Middle frontal gyrus (tissue), 1 donor: Measurements from ENCODE around the gene SEMA6C.
"Not testable (repeated sequence)": the region's sequence is repeated elsewhere in the genome, so short reads cannot be mapped to it uniquely, and the experiment has no call there.

ENCODE experiments used
- DNase-seq: peaks from one replicate; pipeline ENCODE4 v3.0.0-alpha.2; 2015; ENCODE audit warnings: low spot score; ENCODE audit errors: extremely low spot score

SEMA6C gene

GRCh38 chr1:151132335-151133017 lies 14.0 kb downstream of the SEMA6C start:
- no peak for DNase-seq

- DNase-seq, result no peak
Measured at GRCh38 chr1:151131701-151132334, 14.6 kb downstream of the SEMA6C start.

- peak; percentile 60 for DNase-seq
Measured at GRCh38 chr1:151130987-151131586, 15.3 kb downstream of the SEMA6C start.

- DNase-seq, result no peak
Measured at GRCh38 chr1:151128800-151129199, 17.6 kb downstream of the SEMA6C start.

GRCh38 chr1:151124763-151125403 lies 21.5 kb downstream of the SEMA6C start:
- no peak for DNase-seq

- no peak for DNase-seq
Measured at GRCh38 chr1:151113877-151114276, 32.6 kb downstream of the SEMA6C start.

GRCh38 chr1:151108331-151108730 lies 38.1 kb downstream of the SEMA6C start:
- DNase-seq, result no peak

GRCh38 chr1:151106894-151107293 lies 39.5 kb downstream of the SEMA6C start:
- DNase-seq, result no peak

GRCh38 chr1:151104630-151105029 lies 41.8 kb downstream of the SEMA6C start:
- no peak for DNase-seq

GRCh38 chr1:151098126-151098525 lies 48.3 kb downstream of the SEMA6C start:
- no peak for DNase-seq

- not testable (repeated sequence) for DNase-seq
Measured at GRCh38 chr1:151097426-151097825, 49.0 kb downstream of the SEMA6C start.

- DNase-seq, result no peak
Measured at GRCh38 chr1:151085953-151086559, 60.4 kb downstream of the SEMA6C start.
